HepG2 (cell line): Measurements from ENCODE around the gene ANP32A. TPM values are rescaled to one million over a fixed set of nuclear protein-coding genes. Genes with fewer than 3 reads are reported as not detected.

Experiments
- ATAC-seq: fragments of 200-7000 bp; cut with Tn5 transposase; 3 replicates; pipeline ENCODE4 v1.9.1; 2020; ENCODE audit warnings: mild to moderate bottlenecking, moderate library complexity
- BruUV-seq: library from RNA; stranded (reverse); fragments of 400-500 nt; replicated peaks from 2 replicates; lab custom pipeline; 2021; lab: Mats Ljungman, UMichigan
- CTCF ChIA-PET: fragments of 300-600 bp; formaldehyde crosslinking; extraction: SDS; loops from one replicate; lab custom pipeline; 2021; ENCODE audit warnings: low total read pairs, inconsistent platforms, low intra/inter-chr PET ratio; lab: Yijun Ruan, JAX
- POLR2A ChIA-PET: fragments of 350-600 bp; sonication (Branson Sonifier 250); formaldehyde crosslinking; loops from one replicate; lab custom pipeline; 2020; ENCODE audit warnings: antibody characterized with exemption, inconsistent platforms; lab: Yijun Ruan, JAX
- DNase-seq: peaks from one replicate; pipeline ENCODE4 v3.0.0-alpha.2; 2015; ENCODE audit warnings: low spot score
- FAIRE-seq: peaks from 3 replicates; lab custom pipeline; 2011; peaks lifted over from hg19 to GRCh38; lab: Jason Lieb, UNC
- H2AFZ ChIP-seq: one replicate; pipeline ENCODE4 v1.6.1; 2011; ENCODE audit warnings: low read length, inconsistent platforms
- H3K27ac ChIP-seq: fragments of 300-600 bp; 3 replicates; pipeline ENCODE4 v1.8.0; 2011; ENCODE audit warnings: mixed run types, mild to moderate bottlenecking, mixed read lengths, low read length, inconsistent platforms; ENCODE audit not compliant: insufficient read depth; ENCODE audit errors: extremely low read length
- H3K27me3 ChIP-seq, 2 experiments: fragments of 200-600 bp in 1 of 2; 2 replicates in 1 of 2; 3 replicates in 1 of 2; pipeline versions ENCODE4 v1.6.0 to v1.8.0; 2011; ENCODE audit warnings: low read length in 2 of 2, mild to moderate bottlenecking in 2 of 2, moderate library complexity in 2 of 2, inconsistent platforms in 1 of 2; ENCODE audit not compliant: insufficient read depth in 2 of 2, control insufficient read depth in 1 of 2
- H3K36me3 ChIP-seq, 2 experiments: fragments of 200-600 bp in 1 of 2; replicated peaks in 1 of 2; 2 replicates in 1 of 2; 3 replicates in 1 of 2; pipeline versions ENCODE4 v1.5.1 to v1.8.0; 2011; ENCODE audit warnings: low read length in 2 of 2, inconsistent platforms in 1 of 2; ENCODE audit not compliant: insufficient read depth in 2 of 2, control insufficient read depth in 1 of 2
- H3K4me1 ChIP-seq: 2 replicates; pipeline ENCODE4 v1.5.1; 2012; ENCODE audit warnings: low read length, inconsistent platforms; ENCODE audit not compliant: insufficient read depth
- H3K4me2 ChIP-seq: 2 replicates; pipeline ENCODE4 v1.6.0; 2011; ENCODE audit warnings: low read depth, low read length, inconsistent platforms
- H3K4me3 ChIP-seq, 3 experiments: fragments of 200-600 bp in 1 of 3; sonication (generic), shearing (Covaris generic) in 1 of 3; replicated peaks in 1 of 3; 2 replicates each; pipeline ENCODE4 v1.5.1; 2011 to 2016; ENCODE audit warnings: low read length in 3 of 3, inconsistent platforms in 2 of 3, low read depth in 2 of 3, mild to moderate bottlenecking in 2 of 3, control low read depth in 1 of 3, mixed read lengths in 1 of 3; ENCODE audit not compliant: insufficient read depth in 1 of 3
- H3K79me2 ChIP-seq: one replicate; pipeline ENCODE4 v1.6.1; 2011; ENCODE audit warnings: low read length, inconsistent platforms; ENCODE audit not compliant: insufficient read depth
- H3K9ac ChIP-seq: 2 replicates; pipeline ENCODE4 v1.6.0; 2011; ENCODE audit warnings: mild to moderate bottlenecking, low read depth, low read length, inconsistent platforms; ENCODE audit not compliant: insufficient read depth
- H3K9me3 ChIP-seq: 2 replicates; pipeline ENCODE4 v1.5.1; 2012; ENCODE audit warnings: mild to moderate bottlenecking, low read length
- H4K20me1 ChIP-seq: 2 replicates; pipeline ENCODE4 v1.6.0; 2011; ENCODE audit warnings: inconsistent platforms, mild to moderate bottlenecking, low read length, moderate library complexity; ENCODE audit not compliant: insufficient read depth
- ELF3 ChIP-seq: IDR thresholded peaks from 2 replicates; pipeline ENCODE4 v1.6.1; 2016; ENCODE audit warnings: missing genetic modification reagents, missing compliant biosample characterization
- GABPA ChIP-seq, 2 experiments: IDR thresholded peaks; 2 replicates each; pipeline ENCODE4 v1.6.1; 2011 to 2016; ENCODE audit warnings: low read depth in 2 of 2, low read length in 1 of 2, missing biosample characterization in 1 of 2, missing genetic modification characterization in 1 of 2
- HNF4A ChIP-seq: sonication (generic); formaldehyde crosslinking; IDR thresholded peaks from 2 replicates; pipeline ENCODE4 v1.4.0; 2020; ENCODE audit warnings: missing genetic modification reagents
- HOXA3 ChIP-seq: sonication (generic); formaldehyde crosslinking; IDR thresholded peaks from 2 replicates; pipeline ENCODE4 v1.5.0; 2020; ENCODE audit warnings: missing genetic modification reagents
- KDM2A ChIP-seq: sonication (generic); formaldehyde crosslinking; IDR thresholded peaks from 2 replicates; pipeline ENCODE4 v1.4.0; 2020; ENCODE audit warnings: low read depth, missing genetic modification reagents, borderline replicate concordance
- KLF16 ChIP-seq, 2 experiments: sonication (generic) in 1 of 2; formaldehyde crosslinking in 1 of 2; IDR thresholded peaks; 2 replicates each; pipeline versions ENCODE4 v1.6.1 to v1.8.0; 2016 to 2023; ENCODE audit warnings: missing genetic modification reagents in 2 of 2, missing compliant biosample characterization in 1 of 2
- NBN ChIP-seq: fragments of 450-650 bp; conservative IDR thresholded peaks from 2 replicates; pipeline ENCODE4 v1.6.1; 2017
- NR2F6 ChIP-seq, 2 experiments: IDR thresholded peaks; 2 replicates each; pipeline ENCODE4 v1.6.1; 2016; ENCODE audit warnings: antibody characterized with exemption in 1 of 2, mild to moderate bottlenecking in 1 of 2
- RFXANK ChIP-seq: IDR thresholded peaks from 2 replicates; pipeline ENCODE4 v1.6.1; 2016
- SAP130 ChIP-seq: IDR thresholded peaks from 2 replicates; pipeline ENCODE4 v1.6.1; 2016; ENCODE audit warnings: low read depth
- TAF15 ChIP-seq: fragments of 200-400 bp; formaldehyde crosslinking; IDR thresholded peaks from one replicate; pipeline ENCODE4 v1.6.1; 2018; ENCODE audit warnings: mild to moderate bottlenecking, low read depth, low read length; ENCODE audit not compliant: poor library complexity, severe bottlenecking
- TARDBP ChIP-seq: sonication (generic); formaldehyde crosslinking; IDR thresholded peaks from 2 replicates; pipeline ENCODE4 v1.8.0; 2022; ENCODE audit warnings: mild to moderate bottlenecking, missing genetic modification reagents
- ZNF232 ChIP-seq: sonication (generic); formaldehyde crosslinking; IDR thresholded peaks from 2 replicates; pipeline ENCODE4 v1.4.0; 2020; ENCODE audit warnings: missing genetic modification reagents, borderline replicate concordance
- ZNF562 ChIP-seq: sonication (generic); formaldehyde crosslinking; IDR thresholded peaks from 2 replicates; pipeline ENCODE4 v1.8.0; 2022; ENCODE audit warnings: missing genetic modification reagents, borderline replicate concordance
- ZNF891 ChIP-seq: sonication (generic); formaldehyde crosslinking; IDR thresholded peaks from 2 replicates; pipeline ENCODE4 v1.5.0; 2020; ENCODE audit warnings: mild to moderate bottlenecking, missing genetic modification reagents
- WGBS: methylation state at CpG from one replicate; pipeline ENCODE4 v1.1.6; 2017; ENCODE audit warnings: low lambda C conversion rate; 5-methylcytosine and 5-hydroxymethylcytosine counted together
- in situ Hi-C: cut with HindIII; loops from 2 replicates; pipeline ENCODE4 v1.10.0; 2017; ENCODE audit warnings: low pct_unique_long_range_greater_than_20kb; ENCODE audit not compliant: extremely low pct_ligation_motif_present
- intact Hi-C: fragments of 100-400 bp; cut with micrococcal nuclease; formaldehyde crosslinking; loops from one replicate; pipeline ENCODE4 v1.10.0; 2022; ENCODE audit not compliant: unreplicated experiment
- polyA plus RNA-seq, 8 experiments: library from polyadenylated mRNA; depleted of rRNA in 3 of 8; stranded (reverse) in 7 of 8; unstranded in 1 of 8; fragments of >200 nt; fragmentation: Illumina TruSeq in 4 of 8; extraction: Trizol in 4 of 8; gene quantifications; 2 replicates each; pipeline versions ENCODE4 v1.2.1 to v1.2.3, GENCODE V29; 2011 to 2016; ENCODE audit warnings: low read depth in 4 of 8, missing spikeins in 1 of 8, mixed read lengths in 1 of 8; ENCODE audit not compliant: insufficient read depth in 1 of 8
- total RNA-seq, 5 experiments: library from RNA; depleted of rRNA; stranded (reverse); fragments of >200 nt; fragmentation: Illumina TruSeq; extraction: Trizol; gene quantifications; 2 replicates each; pipeline ENCODE4 v1.2.3, GENCODE V29; 2016; ENCODE audit warnings: low read depth in 1 of 5
- TF ChIP-seq, protein P1 (sequence below): sonication (generic); formaldehyde crosslinking; IDR thresholded peaks from 2 replicates; pipeline ENCODE4 v1.4.0; 2020; ENCODE audit warnings: missing genetic modification reagents

ANP32A gene
- total and polyA plus RNA-seq, 2 of the 13 experiments (the other 11 are each of a cell fraction or from before 2014, with no cell fraction given) = 60.6 to 206 TPM

DNA sequence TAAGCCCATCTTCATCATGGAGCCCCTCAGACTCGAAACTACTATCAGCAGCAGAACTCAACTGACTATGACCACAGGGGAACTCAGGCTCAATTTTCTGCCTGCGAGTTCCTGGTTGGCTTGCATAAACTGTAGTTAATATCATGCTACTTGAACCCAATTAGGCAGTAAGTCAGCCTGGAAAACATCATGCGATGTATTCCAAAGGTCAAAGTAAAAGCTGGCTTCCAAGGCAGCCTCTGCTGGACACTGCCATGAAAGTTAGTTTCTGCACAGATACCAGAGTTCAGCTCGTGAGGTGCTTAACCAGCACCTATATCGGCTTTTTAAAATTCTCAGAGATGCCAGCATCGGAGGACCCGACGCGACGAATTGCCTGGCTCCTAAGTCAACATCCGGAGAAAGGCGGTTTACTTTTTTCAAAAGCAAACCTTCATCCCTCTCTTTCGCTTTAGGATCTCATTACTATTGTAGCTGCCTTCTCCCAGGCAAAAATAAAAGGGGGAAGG is 3.8 kb downstream of the ANP32A start:
- Histone ChIP-seq H3K4me3 (peak overlapping the region; percentile 83 to 100 (median 84)), H3K4me2 (peak overlapping the region; percentile 91), H3K4me1 (peaks cover 42% of the 10 kb centered on the region), H3K27ac (peak overlapping the region; percentile 97), H4K20me1 (peaks cover 52% of the 10 kb centered on the region), H3K79me2 (peaks cover 81% of the 10 kb centered on the region), H3K36me3 (peaks cover 0 to 3% of the 10 kb centered on the region in 2 experiments; a peak in 1 of 5 replicates), H3K9ac (peak overlapping the region; percentile 95), H2AFZ (no peak overlapping the region), H3K27me3 (no peaks in the 10 kb centered on the region; a peak in 1 of 5 replicates), H3K9me3 (no peaks in the 10 kb centered on the region)
- CTCF ChIA-PET = no interaction called here
- 1% methylated on average over 11 of the region's 13 CpGs for WGBS
- ATAC-seq (peak; percentile 19), DNase-seq (peak; percentile 70), FAIRE-seq (peak; percentile 63)
- in situ Hi-C loops = loop anchor here (5.0 to 25.0 kb wide), 2 partner anchors 40 to 645 kb away; partner anchors contain the start of gene RPLP1
- intact Hi-C loops = no loop called here
- POLR2A ChIA-PET = interaction anchor here (1.1 to 1.5 kb wide), 5 partner anchors 21 to 539 kb away, joined by 3 to 6 read pairs (median 4); partner anchors contain the start of gene FEM1B
- TSS peak; percentile 49 for BruUV-seq
- TF ChIP-seq ZNF562 (CRISPR knock-in tag) = no peak
- peak; percentile 4; the same call in 1 of the 2 replicates for TF ChIP-seq SAP130 (CRISPR knock-in tag)
- no peak for TF ChIP-seq TAF15
- TF ChIP-seq TARDBP (CRISPR knock-in tag) = 0 out of 2 replicates have a peak, but pooled peaks have one; percentile 1
- TF ChIP-seq HNF4A (CRISPR knock-in tag) = peak; percentile 73
- no peak for TF ChIP-seq NR2F6 (IDR thresholded peaks at IDR 0.05)
- 0 out of 2 replicates have a peak, but pooled peaks have one; percentile 6 for TF ChIP-seq NR2F6 (CRISPR knock-in tag; IDR thresholded peaks at IDR 0.05)
- peak in 1 of 2 experiments; percentile 35; a peak in 1 of 4 replicates for TF ChIP-seq KLF16 (CRISPR knock-in tag; IDR thresholded peaks at IDR 0.05)
- no peak for TF ChIP-seq ZNF891 (CRISPR knock-in tag)
- TF ChIP-seq HOXA3 (CRISPR knock-in tag) = no peak
- TF ChIP-seq, protein P1, sequence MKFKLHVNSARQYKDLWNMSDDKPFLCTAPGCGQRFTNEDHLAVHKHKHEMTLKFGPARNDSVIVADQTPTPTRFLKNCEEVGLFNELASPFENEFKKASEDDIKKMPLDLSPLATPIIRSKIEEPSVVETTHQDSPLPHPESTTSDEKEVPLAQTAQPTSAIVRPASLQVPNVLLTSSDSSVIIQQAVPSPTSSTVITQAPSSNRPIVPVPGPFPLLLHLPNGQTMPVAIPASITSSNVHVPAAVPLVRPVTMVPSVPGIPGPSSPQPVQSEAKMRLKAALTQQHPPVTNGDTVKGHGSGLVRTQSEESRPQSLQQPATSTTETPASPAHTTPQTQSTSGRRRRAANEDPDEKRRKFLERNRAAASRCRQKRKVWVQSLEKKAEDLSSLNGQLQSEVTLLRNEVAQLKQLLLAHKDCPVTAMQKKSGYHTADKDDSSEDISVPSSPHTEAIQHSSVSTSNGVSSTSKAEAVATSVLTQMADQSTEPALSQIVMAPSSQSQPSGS = 0 out of 2 replicates have a peak, but pooled peaks have one; percentile 6
- peak; percentile 38; the same call in 1 of the 2 replicates for TF ChIP-seq ELF3 (CRISPR knock-in tag)
- TF ChIP-seq RFXANK (CRISPR knock-in tag) = no peak
- TF ChIP-seq KDM2A = 0 out of 2 replicates have a peak, but pooled peaks have one; percentile 12
- no peak for TF ChIP-seq NBN
- TF ChIP-seq GABPA (IDR thresholded peaks at IDR 0.05; ENCODE audit: low read depth, low read length) = no peak
- peak; percentile 24; the same call in 1 of the 2 replicates for TF ChIP-seq GABPA (CRISPR knock-in tag; IDR thresholded peaks at IDR 0.05; ENCODE audit: low read depth)
- no peak; the same call in 1 of the 2 replicates for TF ChIP-seq ZNF232
